ENCODE results near the gene SIRT7. TPM values are rescaled to one million over a fixed set of nuclear protein-coding genes. Genes with fewer than 3 reads are reported as not detected.

SIRT7 gene
- total RNA-seq, 1 experiment from 2014 or later: 78.3 TPM

DNA sequence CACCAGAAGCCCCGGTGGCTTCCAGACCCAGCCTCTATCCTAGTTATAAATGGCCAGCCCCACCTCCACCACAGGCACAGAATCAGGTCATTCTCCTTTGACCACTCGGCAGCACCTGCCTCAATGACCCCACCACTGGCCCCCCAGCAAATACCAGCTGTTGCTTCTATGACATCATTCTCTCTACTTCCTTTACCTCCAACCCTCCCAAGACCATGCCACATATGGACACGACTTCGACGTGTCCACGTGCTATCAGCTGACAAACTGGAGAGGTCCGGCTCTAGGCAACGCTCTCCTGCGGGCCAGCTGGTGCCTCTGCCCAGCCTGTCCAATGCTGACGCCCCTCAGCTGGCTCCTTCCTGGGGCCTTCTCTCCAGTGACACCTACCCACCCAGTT is 32.5 kb downstream of the SIRT7 start:
- no peaks in the 10 kb centered on the region for H3K9me2 ChIP-seq (ENCODE audit: insufficient read depth)
- H3K27me3 ChIP-seq (ENCODE audit: insufficient read depth, low read depth): no peaks in the 10 kb centered on the region
- ChIA-PET CTCF (no interaction called here), POLR2A (ENCODE audit: unreplicated experiment) (interaction anchor here (0.6 to 0.8 kb wide), 3 partner anchors 9 to 52 kb away, joined by 3 to 30 read pairs (median 6); partner anchors contain the start of gene MCRIP1)
- intact Hi-C loops (cut with micrococcal nuclease; ENCODE audit: unreplicated experiment): no loop called here
- H3F3A ChIP-seq (ENCODE audit: insufficient read depth, low read depth): peaks cover 39% of the 10 kb centered on the region
- no TSS peak for BruUV-seq (replicated peaks)
- no peak for TF ChIP-seq CTCF (conservative IDR thresholded peaks at IDR 0.05)
- no peak for TF ChIP-seq EZH2 (IDR thresholded peaks at IDR 0.05; ENCODE audit: low read depth)
- peak overlapping the region; percentile 8; the same call in 1 of the 2 replicates for H3K4me2 ChIP-seq
- H4K20me1 ChIP-seq (ENCODE audit: insufficient read depth): peaks cover 12% of the 10 kb centered on the region
- no peak for DNase-seq
- peaks cover 41% of the 10 kb centered on the region for H3K79me2 ChIP-seq (ENCODE audit: low read depth)
- H3K4me3 ChIP-seq: no peak overlapping the region
- H3K4me1 ChIP-seq (replicated peaks; ENCODE audit: insufficient read depth): peaks cover 27% of the 10 kb centered on the region
- no peak overlapping the region for H3K27ac ChIP-seq
- no peak overlapping the region for H2AFZ ChIP-seq
- H3K36me3 ChIP-seq (ENCODE audit: low read depth): no peaks in the 10 kb centered on the region
- H3K9me3 ChIP-seq (ENCODE audit: insufficient read depth, low read depth): no peaks in the 10 kb centered on the region

DNA sequence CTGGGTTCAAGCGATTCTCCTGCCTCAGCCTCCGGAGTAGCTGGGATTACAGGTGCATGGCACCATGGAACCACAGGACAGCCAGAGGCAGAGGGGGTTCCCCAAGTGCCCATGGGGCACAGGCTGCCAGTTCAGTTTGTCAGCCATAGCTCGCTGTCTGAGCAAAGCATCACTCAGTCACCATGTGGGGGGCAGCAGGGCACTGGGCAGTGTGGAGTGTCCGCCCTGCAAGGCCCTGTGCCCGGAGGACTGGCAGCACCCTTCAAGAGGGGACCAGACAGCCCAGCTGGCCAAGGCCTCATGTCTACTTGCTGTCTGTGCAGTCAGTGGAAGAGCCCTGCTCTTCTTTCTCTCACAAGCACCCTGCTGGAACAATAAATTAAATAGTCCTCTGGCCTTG is 33.0 kb downstream of the SIRT7 start:
- TF ChIP-seq CTCF (conservative IDR thresholded peaks at IDR 0.05) (no peak), EZH2 (IDR thresholded peaks at IDR 0.05; ENCODE audit: low read depth) (no peak)
- Histone ChIP-seq H3K4me2 (no peak overlapping the region), H3K27me3 (ENCODE audit: insufficient read depth, low read depth) (no peaks in the 10 kb centered on the region), H3K36me3 (ENCODE audit: low read depth) (no peaks in the 10 kb centered on the region), H4K20me1 (ENCODE audit: insufficient read depth) (peaks cover 12% of the 10 kb centered on the region), H3K4me3 (no peak overlapping the region), H3F3A (ENCODE audit: insufficient read depth, low read depth) (peaks cover 39% of the 10 kb centered on the region), H3K9me2 (ENCODE audit: insufficient read depth) (no peaks in the 10 kb centered on the region), H3K9me3 (ENCODE audit: insufficient read depth, low read depth) (no peaks in the 10 kb centered on the region), H3K4me1 (replicated peaks; ENCODE audit: insufficient read depth) (peaks cover 22% of the 10 kb centered on the region), H3K79me2 (ENCODE audit: low read depth) (peaks cover 36% of the 10 kb centered on the region), H3K27ac (no peak overlapping the region), H2AFZ (no peak overlapping the region)
- BruUV-seq (replicated peaks): no TSS peak
- ChIA-PET POLR2A (ENCODE audit: unreplicated experiment) (no interaction called here), CTCF (no interaction called here)
- intact Hi-C loops (cut with micrococcal nuclease; ENCODE audit: unreplicated experiment): no loop called here
- no peak for DNase-seq

GRCh38 chr17:81884520-81884919 is 33.5 kb downstream of the SIRT7 start:
- no peak overlapping the region for H3K4me2 ChIP-seq
- H3K27ac ChIP-seq: no peak overlapping the region
- CTCF ChIA-PET: no interaction called here
- peaks cover 19% of the 10 kb centered on the region for H3K4me1 ChIP-seq (replicated peaks; ENCODE audit: insufficient read depth)
- BruUV-seq (replicated peaks): no TSS peak
- no peak for DNase-seq
- H4K20me1 ChIP-seq (ENCODE audit: insufficient read depth): peaks cover 12% of the 10 kb centered on the region
- intact Hi-C loops (cut with micrococcal nuclease; ENCODE audit: unreplicated experiment): no loop called here
- H3K36me3 ChIP-seq (ENCODE audit: low read depth): no peaks in the 10 kb centered on the region
- no peaks in the 10 kb centered on the region for H3K9me2 ChIP-seq (ENCODE audit: insufficient read depth)
- TF ChIP-seq EZH2 (IDR thresholded peaks at IDR 0.05; ENCODE audit: low read depth): no peak
- no peak for TF ChIP-seq CTCF (conservative IDR thresholded peaks at IDR 0.05)
- no peaks in the 10 kb centered on the region for H3K27me3 ChIP-seq (ENCODE audit: insufficient read depth, low read depth)
- peaks cover 39% of the 10 kb centered on the region for H3F3A ChIP-seq (ENCODE audit: insufficient read depth, low read depth)
- no peak overlapping the region for H3K4me3 ChIP-seq
- H3K79me2 ChIP-seq (ENCODE audit: low read depth): peaks cover 31% of the 10 kb centered on the region
- H2AFZ ChIP-seq: no peak overlapping the region
- H3K9me3 ChIP-seq (ENCODE audit: insufficient read depth, low read depth): no peaks in the 10 kb centered on the region
- POLR2A ChIA-PET (ENCODE audit: unreplicated experiment): no interaction called here
